Vagina (tissue), 2 donors: Measurements from ENCODE around the gene CFHR1.
"Not testable (repeated sequence)": the region's sequence is repeated elsewhere in the genome, so short reads cannot be mapped to it uniquely, and the experiment has no call there.

Experiments
- POLR2A ChIP-seq, 2 donors: fragments of 450-650 bp; IDR thresholded peaks; one replicate each; pipeline ENCODE4 v1.6.1; 2017; ENCODE audit warnings: antibody characterized with exemption in 2 of 2, mild to moderate bottlenecking in 2 of 2, moderate library complexity in 2 of 2
- POLR2AphosphoS5 ChIP-seq, 2 donors: sonication (generic); formaldehyde crosslinking; IDR thresholded peaks; one replicate each; pipeline ENCODE4 v1.9.0; 2017; ENCODE audit warnings: antibody characterized with exemption in 2 of 2, mild to moderate bottlenecking in 2 of 2, low read depth in 1 of 2; ENCODE audit not compliant: insufficient read depth in 1 of 2
- TF ChIP-seq, protein P1 (sequence below), 3 experiments: fragments of 450-650 bp in 2 of 3; fragments of 200-600 bp in 1 of 3; sonication (generic) in 1 of 3; IDR thresholded peaks; one replicate each; pipeline ENCODE4 v1.5.1; 2017 to 2019; ENCODE audit warnings: antibody characterized with exemption in 3 of 3, mild to moderate bottlenecking in 2 of 3, moderate library complexity in 2 of 3

- TF ChIP-seq, protein P1, sequence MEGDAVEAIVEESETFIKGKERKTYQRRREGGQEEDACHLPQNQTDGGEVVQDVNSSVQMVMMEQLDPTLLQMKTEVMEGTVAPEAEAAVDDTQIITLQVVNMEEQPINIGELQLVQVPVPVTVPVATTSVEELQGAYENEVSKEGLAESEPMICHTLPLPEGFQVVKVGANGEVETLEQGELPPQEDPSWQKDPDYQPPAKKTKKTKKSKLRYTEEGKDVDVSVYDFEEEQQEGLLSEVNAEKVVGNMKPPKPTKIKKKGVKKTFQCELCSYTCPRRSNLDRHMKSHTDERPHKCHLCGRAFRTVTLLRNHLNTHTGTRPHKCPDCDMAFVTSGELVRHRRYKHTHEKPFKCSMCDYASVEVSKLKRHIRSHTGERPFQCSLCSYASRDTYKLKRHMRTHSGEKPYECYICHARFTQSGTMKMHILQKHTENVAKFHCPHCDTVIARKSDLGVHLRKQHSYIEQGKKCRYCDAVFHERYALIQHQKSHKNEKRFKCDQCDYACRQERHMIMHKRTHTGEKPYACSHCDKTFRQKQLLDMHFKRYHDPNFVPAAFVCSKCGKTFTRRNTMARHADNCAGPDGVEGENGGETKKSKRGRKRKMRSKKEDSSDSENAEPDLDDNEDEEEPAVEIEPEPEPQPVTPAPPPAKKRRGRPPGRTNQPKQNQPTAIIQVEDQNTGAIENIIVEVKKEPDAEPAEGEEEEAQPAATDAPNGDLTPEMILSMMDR (IDR thresholded peaks at IDR 0.05) = not testable (repeated sequence)
- not testable (repeated sequence) for TF ChIP-seq POLR2AphosphoS5 (IDR thresholded peaks at IDR 0.05; ENCODE audit: insufficient read depth in 1 of 2, low read depth in 1 of 2); POLR2A (IDR thresholded peaks at IDR 0.05)
Measured at GRCh38 chr1:196801920-196802319, 17.6 kb upstream of the CFHR1 start.
